H9 (cell line): ENCODE data around the gene CHST14. TPM values are rescaled to one million over a fixed set of nuclear protein-coding genes. Genes with fewer than 3 reads are reported as not detected.

Experiments
- DNase-seq: peaks from one replicate; pipeline ENCODE4 v3.0.0-alpha.2; 2017
- H2AFZ ChIP-seq: one replicate; pipeline ENCODE4 v1.6.1; 2013; ENCODE audit warnings: mild to moderate bottlenecking, low read length, control low read depth, moderate library complexity
- H2AK5ac ChIP-seq: 2 replicates; pipeline ENCODE4 v1.6.1; 2013; ENCODE audit warnings: low read length, control low read depth, mixed read lengths; ENCODE audit not compliant: insufficient read length
- H2BK120ac ChIP-seq: one replicate; pipeline ENCODE4 v1.6.1; 2013; ENCODE audit warnings: low read depth, mild to moderate bottlenecking, low read length, control low read depth, inconsistent platforms; ENCODE audit not compliant: poor library complexity, severe bottlenecking
- H2BK12ac ChIP-seq: 2 replicates; pipeline ENCODE4 v1.6.1; 2013; ENCODE audit warnings: low read length, control low read depth, mixed read lengths, low read depth; ENCODE audit not compliant: insufficient read length
- H2BK15ac ChIP-seq: 2 replicates; pipeline ENCODE4 v1.6.1; 2013; ENCODE audit warnings: low read depth, low read length, control low read depth
- H2BK20ac ChIP-seq: one replicate; pipeline ENCODE4 v1.6.1; 2013; ENCODE audit warnings: low read depth, mild to moderate bottlenecking, low read length, control low read depth, inconsistent platforms; ENCODE audit not compliant: poor library complexity, severe bottlenecking
- H2BK5ac ChIP-seq: 2 replicates; pipeline ENCODE4 v1.6.1; 2013; ENCODE audit warnings: low read length, control low read depth, mixed read lengths; ENCODE audit not compliant: insufficient read length
- H3K14ac ChIP-seq: 2 replicates; pipeline ENCODE4 v1.6.1; 2013; ENCODE audit warnings: low read length, control low read depth; ENCODE audit not compliant: insufficient read depth
- H3K18ac ChIP-seq: 2 replicates; pipeline ENCODE4 v1.6.1; 2013; ENCODE audit warnings: low read depth, mild to moderate bottlenecking, mixed read lengths, low read length, control low read depth; ENCODE audit not compliant: insufficient read length
- H3K23ac ChIP-seq: 2 replicates; pipeline ENCODE4 v1.6.1; 2013; ENCODE audit warnings: low read length, control low read depth, mixed read lengths, low read depth; ENCODE audit not compliant: insufficient read length
- H3K23me2 ChIP-seq: 2 replicates; pipeline ENCODE4 v1.6.1; 2013; ENCODE audit warnings: low read depth, mild to moderate bottlenecking, mixed read lengths, low read length, control low read depth; ENCODE audit not compliant: insufficient read length, poor library complexity, severe bottlenecking
- H3K27ac ChIP-seq: 2 replicates; pipeline ENCODE4 v1.5.1; 2013; ENCODE audit warnings: low read length, control low read depth, mixed read lengths, low read depth; ENCODE audit not compliant: insufficient read length
- H3K27me3 ChIP-seq: 2 replicates; pipeline ENCODE4 v1.6.1; 2013; ENCODE audit warnings: low read length, control low read depth, inconsistent platforms; ENCODE audit not compliant: insufficient read depth
- H3K4ac ChIP-seq: 2 replicates; pipeline ENCODE4 v1.6.1; 2013; ENCODE audit warnings: low read depth, mild to moderate bottlenecking, control low read depth, inconsistent platforms, low read length, moderate library complexity
- H3K4me1 ChIP-seq: 2 replicates; pipeline ENCODE4 v1.6.1; 2013; ENCODE audit warnings: low read length, control low read depth, inconsistent platforms; ENCODE audit not compliant: insufficient read depth
- H3K4me2 ChIP-seq: 2 replicates; pipeline ENCODE4 v1.6.1; 2013; ENCODE audit warnings: low read length, control low read depth, mixed read lengths; ENCODE audit not compliant: insufficient read length, insufficient read depth
- H3K56ac ChIP-seq: 2 replicates; pipeline ENCODE4 v1.6.1; 2013; ENCODE audit warnings: low read depth, mild to moderate bottlenecking, mixed read lengths, low read length, control low read depth; ENCODE audit not compliant: insufficient read length
- H3K79me1 ChIP-seq: 2 replicates; pipeline ENCODE4 v1.6.1; 2013; ENCODE audit warnings: low read depth, mild to moderate bottlenecking, moderate library complexity, low read length, control low read depth, inconsistent platforms; ENCODE audit not compliant: insufficient read depth, poor library complexity, severe bottlenecking
- H3K79me2 ChIP-seq: 2 replicates; pipeline ENCODE4 v1.6.1; 2013; ENCODE audit warnings: low read length, control low read depth, inconsistent platforms; ENCODE audit not compliant: insufficient read depth
- H3K9ac ChIP-seq: 2 replicates; pipeline ENCODE4 v1.6.1; 2013; ENCODE audit warnings: low read length, control low read depth, mixed read lengths; ENCODE audit not compliant: insufficient read length; ENCODE audit errors: extremely low read depth
- H3K9me3 ChIP-seq: one replicate; pipeline ENCODE4 v1.6.1; 2013; ENCODE audit warnings: low read depth, low read length, inconsistent platforms; ENCODE audit not compliant: control insufficient read depth
- H3T11ph ChIP-seq: one replicate; pipeline ENCODE4 v1.6.1; 2013; ENCODE audit warnings: mild to moderate bottlenecking, low read length, control low read depth, inconsistent platforms
- H4K20me1 ChIP-seq: one replicate; pipeline ENCODE4 v1.6.1; 2013; ENCODE audit not compliant: control insufficient read depth, insufficient read length, insufficient read depth
- H4K5ac ChIP-seq: 2 replicates; pipeline ENCODE4 v1.6.1; 2013; ENCODE audit warnings: low read depth, mild to moderate bottlenecking, mixed read lengths, low read length, control low read depth; ENCODE audit not compliant: insufficient read length
- H4K8ac ChIP-seq: replicated peaks from 2 replicates; pipeline ENCODE4 v1.6.1; 2013; ENCODE audit warnings: low read length, control low read depth, mixed read lengths, low read depth; ENCODE audit not compliant: insufficient read length
- H4K91ac ChIP-seq: 2 replicates; pipeline ENCODE4 v1.6.1; 2013; ENCODE audit warnings: low read depth, mild to moderate bottlenecking, moderate library complexity, mixed read lengths, low read length, control low read depth; ENCODE audit not compliant: insufficient read length
- H3K27ac Mint-ChIP-seq, 3 experiments: 2 replicates in 2 of 3; 3 replicates in 1 of 3; pipeline ENCODE4 v1.8.0; 2020 to 2021; ENCODE audit warnings: mixed read lengths in 3 of 3, mild to moderate bottlenecking in 1 of 3, moderate library complexity in 1 of 3
- H3K27me3 Mint-ChIP-seq: 2 replicates; pipeline ENCODE4 v1.8.0; 2021; ENCODE audit warnings: low read depth, mild to moderate bottlenecking, moderate library complexity, mixed read lengths
- H3K36me3 Mint-ChIP-seq, 3 experiments: 2 replicates in 2 of 3; 3 replicates in 1 of 3; pipeline ENCODE4 v1.8.0; 2020 to 2021; ENCODE audit warnings: low read depth in 3 of 3, mixed read lengths in 3 of 3; ENCODE audit not compliant: insufficient read depth in 1 of 3
- H3K4me1 Mint-ChIP-seq, 2 experiments: 2 replicates each; pipeline ENCODE4 v1.8.0; 2020; ENCODE audit warnings: mixed read lengths in 2 of 2
- H3K4me3 Mint-ChIP-seq, 2 experiments: 2 replicates in 1 of 2; 3 replicates in 1 of 2; pipeline ENCODE4 v1.8.0; 2020 to 2021; ENCODE audit warnings: mild to moderate bottlenecking in 2 of 2, mixed read lengths in 2 of 2, moderate library complexity in 1 of 2
- H3K9me3 Mint-ChIP-seq, 2 experiments: 2 replicates in 1 of 2; 3 replicates in 1 of 2; pipeline ENCODE4 v1.8.0; 2020; ENCODE audit warnings: mild to moderate bottlenecking in 2 of 2, mixed read lengths in 2 of 2, moderate library complexity in 1 of 2
- CTCF ChIP-seq: fragments of 200-600 bp; sonication (generic); conservative IDR thresholded peaks from 3 replicates; pipeline ENCODE4 v1.8.0; 2021; ENCODE audit warnings: antibody characterized with exemption, mild to moderate bottlenecking
- WGBS: extraction: QIAGEN DNeasy Blood & Tissue Kit; methylation state at CpG from one replicate; pipeline ENCODE4 v1.1.7; 2013; ENCODE audit warnings: missing lambda C conversion rate, low lambda C conversion rate, mixed read lengths; ENCODE audit not compliant: insufficient read length; ENCODE audit errors: extremely low coverage; 5-methylcytosine and 5-hydroxymethylcytosine counted together
- total RNA-seq: library from RNA; stranded (reverse); gene quantifications from 2 replicates; pipeline ENCODE4 v1.2.1, GENCODE V29; 2021

Gene CHST14
- total RNA-seq, 1 experiment from 2014 or later = 25.7 TPM

GRCh38 chr15:40472171-40472727 is 1.5 kb downstream of the CHST14 start:
- WGBS = no CpG with 5 or more reads among the region's 9 CpGs
- H3K27me3 ChIP-seq = no peaks in the 10 kb centered on the region
- TF ChIP-seq CTCF = no peak
- no peak overlapping the region for H3K18ac ChIP-seq
- no peak overlapping the region for H2BK5ac ChIP-seq
- no peak overlapping the region for H3T11ph ChIP-seq
- H4K8ac ChIP-seq = no peak overlapping the region
- no peaks in the 10 kb centered on the region for H3K79me2 ChIP-seq
- peaks cover 10% of the 10 kb centered on the region for H3K23me2 ChIP-seq
- H3K27ac ChIP-seq = no peak overlapping the region
- DNase-seq = no peak
- peaks cover 4% of the 10 kb centered on the region for H4K20me1 ChIP-seq
- no peaks in the 10 kb centered on the region for H3K9me3 ChIP-seq
- no peak overlapping the region for H4K5ac ChIP-seq
- H2BK20ac ChIP-seq = no peak overlapping the region
- no peaks in the 10 kb centered on the region for H3K79me1 ChIP-seq
- no peaks in the 10 kb centered on the region; the same call in 1 of the 2 replicates for H3K4me1 ChIP-seq
- H3K4me1 Mint-ChIP-seq = peaks cover 31 to 34% of the 10 kb centered on the region in 2 experiments
- H3K4me3 Mint-ChIP-seq = peak overlapping the region; percentile 77 to 83; a peak in 4 of 5 replicates
- peaks cover 2 to 6% (median 5%) of the 10 kb centered on the region in 3 experiments; a peak in 5 of 7 replicates for H3K36me3 Mint-ChIP-seq
- H3K9me3 Mint-ChIP-seq = no peaks in the 10 kb centered on the region
- no peak overlapping the region for H3K56ac ChIP-seq
- H2BK12ac ChIP-seq = no peak overlapping the region
- H2AK5ac ChIP-seq = no peak overlapping the region
- no peak overlapping the region for H3K27ac Mint-ChIP-seq
- H3K4ac ChIP-seq = no peak overlapping the region
- H3K4me2 ChIP-seq = peak overlapping the region; percentile 54
- peaks cover 6% of the 10 kb centered on the region for H3K27me3 Mint-ChIP-seq
- no peak overlapping the region for H3K9ac ChIP-seq
- no peak overlapping the region for H2BK15ac ChIP-seq
- no peak overlapping the region for H3K23ac ChIP-seq
- no peak overlapping the region for H2BK120ac ChIP-seq
- H2AFZ ChIP-seq = no peak overlapping the region
- no peak overlapping the region for H3K14ac ChIP-seq
- H4K91ac ChIP-seq = no peak overlapping the region
